Measurements from ENCODE around the gene PPP1R1C.

The PPP1R1C gene

GRCh38 chr2:181972431-181973170, 13.1 kb upstream of the PPP1R1C start:
- no peak for DNase-seq

- no peak for DNase-seq
Measured at GRCh38 chr2:181973171-181973783, 12.4 kb upstream of the PPP1R1C start.

- no peak for DNase-seq
Measured at GRCh38 chr2:181977661-181978350, 7.8 kb upstream of the PPP1R1C start.

GRCh38 chr2:181978351-181979150, 7.1 kb upstream of the PPP1R1C start:
- DNase-seq = peak in 1 of 2 experiments; percentile 11

GRCh38 chr2:181984060-181984459, 1.6 kb upstream of the PPP1R1C start:
- no peak for DNase-seq

GRCh38 chr2:181984814-181985631, 630 bp upstream of the PPP1R1C start:
- peak in 1 of 2 experiments; percentile 19 for DNase-seq

- DNase-seq = peak in 1 of 2 experiments; percentile 55
Measured at GRCh38 chr2:181988154-181988924, 2.7 kb downstream of the PPP1R1C start.

- no peak for DNase-seq
Measured at GRCh38 chr2:181989099-181989498, 3.4 kb downstream of the PPP1R1C start.

GRCh38 chr2:181991171-181991885, 5.7 kb downstream of the PPP1R1C start:
- DNase-seq = no peak

- DNase-seq = no peak
Measured at GRCh38 chr2:181992776-181993175, 7.1 kb downstream of the PPP1R1C start.

GRCh38 chr2:181995289-181995688, 9.6 kb downstream of the PPP1R1C start:
- DNase-seq = no peak

- no peak for DNase-seq
Measured at GRCh38 chr2:181998041-181998835, 12.6 kb downstream of the PPP1R1C start.

- no peak for DNase-seq
Measured at GRCh38 chr2:181998891-181999654, 13.4 kb downstream of the PPP1R1C start.

- no peak for DNase-seq
Measured at GRCh38 chr2:181999911-182000310, 14.3 kb downstream of the PPP1R1C start.

GRCh38 chr2:182004945-182005520, 19.4 kb downstream of the PPP1R1C start:
- no peak for DNase-seq

GRCh38 chr2:182006595-182007341, 21.1 kb downstream of the PPP1R1C start:
- DNase-seq = no peak

- DNase-seq = no peak
Measured at GRCh38 chr2:182014284-182014683, 28.6 kb downstream of the PPP1R1C start.
